Measurements from ENCODE around the gene AUTS2.

Gene AUTS2

DNA sequence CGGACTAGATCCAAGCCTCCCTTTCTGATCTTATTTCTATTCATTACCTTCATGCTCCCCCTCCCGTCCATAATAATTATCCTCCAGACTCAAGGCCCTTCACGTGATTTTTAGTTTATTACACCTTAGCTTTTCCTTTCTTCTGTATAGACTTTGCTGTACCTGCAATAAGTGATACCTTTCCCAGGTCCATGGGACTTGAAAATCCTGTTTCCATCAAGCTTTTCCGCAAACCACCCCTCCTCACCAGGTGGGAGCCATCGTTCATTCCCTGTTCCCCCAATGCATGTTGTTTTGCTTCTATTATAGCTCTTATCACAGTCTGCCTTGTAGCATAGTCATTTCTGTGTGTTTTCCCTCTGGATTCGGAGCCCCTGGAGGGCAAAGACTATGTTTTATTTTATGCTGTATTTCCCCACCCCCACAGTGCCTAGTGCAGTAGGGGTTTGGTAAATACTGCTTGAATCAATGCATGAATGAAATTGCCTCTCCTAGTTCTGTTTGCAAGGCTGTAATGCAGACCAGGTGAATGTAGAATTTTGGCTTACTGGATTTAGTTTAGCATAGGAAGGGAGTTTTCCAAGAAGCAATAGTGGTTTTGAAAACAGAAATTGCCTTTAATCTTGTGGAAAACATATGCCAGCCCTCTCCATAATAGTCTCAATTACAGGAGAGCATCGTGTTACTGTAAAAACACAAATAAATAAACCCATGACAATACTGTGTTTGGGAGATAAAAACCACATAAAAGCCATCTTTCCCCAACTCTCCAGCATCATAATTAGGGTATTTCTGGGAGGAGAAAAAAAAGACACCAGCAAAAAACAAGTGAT, 213.4 kb downstream of the AUTS2 start:
- no peak for ATAC-seq (replicated peaks; ENCODE audit: extremely low read depth, poor library complexity, severe bottlenecking)
- no peaks in the 10 kb centered on the region for H3K4me1 Mint-ChIP-seq

DNA sequence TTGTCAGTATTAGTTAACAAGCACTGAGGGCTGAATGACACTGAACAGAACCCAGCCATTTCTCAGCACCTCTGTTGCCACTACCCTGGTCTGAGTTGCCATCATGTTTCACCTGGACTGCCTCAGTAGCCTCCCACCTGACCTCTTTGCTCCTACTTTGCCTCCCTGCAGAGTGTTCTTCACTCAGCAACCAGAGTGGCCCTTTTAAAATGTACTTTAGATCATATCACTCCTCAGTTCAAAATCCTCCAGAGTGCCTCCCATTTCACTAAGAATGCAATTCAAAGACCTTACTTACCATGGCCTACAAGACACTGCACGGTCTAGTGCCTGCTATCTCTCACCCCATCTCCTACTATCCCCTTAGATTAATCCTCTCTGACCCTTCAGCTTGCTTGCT, 214.5 kb downstream of the AUTS2 start:
- no peaks in the 10 kb centered on the region for H3K36me3 Mint-ChIP-seq (ENCODE audit: insufficient read depth)
- DNase-seq (ENCODE audit: low spot score in 2 of 2) (no peak), ATAC-seq (replicated peaks; ENCODE audit: extremely low read depth, poor library complexity, severe bottlenecking) (no peak)
- no peaks in the 10 kb centered on the region for H3K4me1 Mint-ChIP-seq
- H3K27me3 Mint-ChIP-seq: no peaks in the 10 kb centered on the region
- no peaks in the 10 kb centered on the region for H3K9me3 Mint-ChIP-seq
- H3K27ac Mint-ChIP-seq (ENCODE audit: low read depth): no peak overlapping the region
- no peak overlapping the region for H3K4me3 Mint-ChIP-seq

More for the DNA sequence above, 213.4 kb downstream of the AUTS2 start:
- H3K27me3 Mint-ChIP-seq: no peaks in the 10 kb centered on the region
- DNase-seq (ENCODE audit: low spot score in 2 of 2): no peak
- H3K27ac Mint-ChIP-seq (ENCODE audit: low read depth): no peak overlapping the region
- H3K9me3 Mint-ChIP-seq: no peaks in the 10 kb centered on the region
- H3K4me3 Mint-ChIP-seq: no peak overlapping the region
- no peaks in the 10 kb centered on the region for H3K36me3 Mint-ChIP-seq (ENCODE audit: insufficient read depth)

DNA sequence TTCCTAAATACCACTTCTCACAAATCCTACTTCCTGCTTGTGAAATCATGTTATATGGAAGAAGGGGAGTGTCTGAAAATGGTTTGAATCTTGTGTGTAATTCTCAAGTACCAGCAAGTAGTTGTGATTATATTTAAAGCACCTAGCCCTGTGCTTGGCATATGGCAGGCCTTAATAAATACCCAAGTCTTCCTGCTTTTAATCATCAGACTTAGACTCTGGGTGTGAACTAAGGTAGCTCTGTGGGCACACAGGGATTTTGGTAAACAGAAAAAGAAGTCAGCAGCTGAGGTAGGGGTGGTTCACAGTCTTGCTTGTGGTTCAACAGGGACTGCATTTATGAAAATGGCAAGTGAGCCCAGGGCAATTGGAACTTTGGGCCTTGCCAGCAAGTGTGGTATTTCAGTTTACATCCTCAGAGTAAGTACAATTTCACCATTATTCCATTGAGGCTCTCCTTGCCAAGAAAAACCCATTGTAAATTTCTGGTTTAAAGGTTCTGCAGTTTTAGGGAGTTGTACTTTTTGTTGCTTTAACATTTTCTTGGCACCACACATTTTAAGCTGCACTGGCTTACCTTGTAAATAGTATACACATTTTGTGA, 215.5 kb downstream of the AUTS2 start:
- no peak overlapping the region for H3K4me3 Mint-ChIP-seq
- H3K36me3 Mint-ChIP-seq (ENCODE audit: insufficient read depth): no peaks in the 10 kb centered on the region
- H3K27ac Mint-ChIP-seq (ENCODE audit: low read depth): no peak overlapping the region
- no peak for ATAC-seq (replicated peaks; ENCODE audit: extremely low read depth, poor library complexity, severe bottlenecking)
- H3K9me3 Mint-ChIP-seq: no peaks in the 10 kb centered on the region
- H3K27me3 Mint-ChIP-seq: no peaks in the 10 kb centered on the region
- no peaks in the 10 kb centered on the region for H3K4me1 Mint-ChIP-seq
- no peak for DNase-seq (ENCODE audit: low spot score in 2 of 2)

DNA sequence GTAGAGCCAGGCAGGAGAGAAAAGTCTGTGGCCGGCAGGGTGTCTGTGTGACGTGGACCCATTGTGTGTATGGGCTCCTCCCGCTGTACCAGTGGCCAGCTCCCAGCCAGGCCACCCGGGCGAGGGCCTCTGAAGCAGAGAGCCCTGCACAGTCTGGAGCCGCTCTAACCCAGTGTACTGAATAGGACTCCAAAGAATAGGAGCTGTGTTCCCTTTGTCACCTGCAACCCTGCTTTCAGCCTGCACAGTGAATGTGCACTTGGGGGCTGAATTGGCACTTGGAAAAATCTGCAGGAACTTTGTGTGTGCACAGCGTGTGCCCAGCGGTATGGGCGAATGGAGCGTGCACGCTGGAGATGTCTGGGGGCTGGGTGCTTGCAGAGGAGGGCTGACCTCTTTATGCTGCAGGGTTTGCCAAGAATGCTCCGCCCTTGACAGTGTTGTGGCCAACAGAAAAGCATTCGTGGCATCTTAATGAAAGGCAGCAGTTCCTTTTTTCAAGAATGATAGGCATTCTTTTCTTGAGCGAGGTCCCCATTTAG, 216.2 kb downstream of the AUTS2 start:
- no peak for ATAC-seq (replicated peaks; ENCODE audit: extremely low read depth, poor library complexity, severe bottlenecking)
- Mint-ChIP-seq H3K27me3 (no peaks in the 10 kb centered on the region), H3K36me3 (ENCODE audit: insufficient read depth) (no peaks in the 10 kb centered on the region), H3K4me3 (no peak overlapping the region), H3K27ac (ENCODE audit: low read depth) (no peak overlapping the region), H3K4me1 (no peaks in the 10 kb centered on the region), H3K9me3 (no peaks in the 10 kb centered on the region)
- DNase-seq (ENCODE audit: low spot score in 2 of 2): no peak

DNA sequence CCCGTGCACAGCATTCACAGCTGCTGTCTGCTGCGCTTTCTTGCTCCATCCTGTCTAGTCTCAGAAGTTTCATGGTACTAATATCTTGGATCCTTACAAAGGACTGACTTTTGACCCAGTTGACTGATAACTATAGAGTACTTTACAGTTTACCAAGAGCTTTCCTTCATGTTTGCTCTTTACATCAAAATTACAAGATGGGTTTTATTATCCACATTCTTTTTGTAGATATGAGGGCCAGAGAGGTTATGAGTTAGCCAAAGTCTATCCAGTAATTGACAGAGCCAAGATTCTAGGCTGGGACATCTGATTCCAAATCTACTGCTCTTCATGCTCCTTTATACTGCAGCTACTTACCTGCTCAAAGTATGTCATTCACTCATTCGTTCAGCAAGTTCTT, 218.2 kb downstream of the AUTS2 start:
- Mint-ChIP-seq H3K36me3 (ENCODE audit: insufficient read depth) (no peaks in the 10 kb centered on the region), H3K27me3 (no peaks in the 10 kb centered on the region), H3K4me1 (no peaks in the 10 kb centered on the region), H3K9me3 (no peaks in the 10 kb centered on the region), H3K27ac (ENCODE audit: low read depth) (no peak overlapping the region), H3K4me3 (no peak overlapping the region)
- no peak for ATAC-seq (replicated peaks; ENCODE audit: extremely low read depth, poor library complexity, severe bottlenecking)
- DNase-seq (ENCODE audit: low spot score in 2 of 2): no peak

DNA sequence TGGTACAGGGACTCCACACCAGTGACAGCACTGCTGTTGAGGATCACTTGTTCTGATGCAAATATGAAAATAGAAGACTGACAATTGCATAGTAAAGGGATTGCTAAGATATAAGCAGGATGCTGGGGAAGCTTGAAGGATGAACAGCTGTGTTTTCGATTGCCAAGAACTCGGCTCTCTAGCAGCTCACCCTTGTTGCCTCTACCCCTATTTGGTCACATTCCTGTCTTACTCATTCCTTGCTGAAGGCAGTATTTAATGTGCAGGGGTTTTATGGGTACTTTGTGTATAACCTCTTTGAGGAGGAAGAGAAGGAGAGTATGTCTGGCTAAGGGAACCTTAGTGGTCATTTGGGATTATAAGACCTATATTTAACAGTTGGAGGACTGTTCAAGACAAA, 218.8 kb downstream of the AUTS2 start:
- no peaks in the 10 kb centered on the region for H3K9me3 Mint-ChIP-seq
- DNase-seq (ENCODE audit: low spot score in 2 of 2): no peak
- H3K27me3 Mint-ChIP-seq: no peaks in the 10 kb centered on the region
- H3K4me3 Mint-ChIP-seq: no peak overlapping the region
- H3K4me1 Mint-ChIP-seq: no peaks in the 10 kb centered on the region
- no peaks in the 10 kb centered on the region for H3K36me3 Mint-ChIP-seq (ENCODE audit: insufficient read depth)
- no peak overlapping the region for H3K27ac Mint-ChIP-seq (ENCODE audit: low read depth)
- ATAC-seq (replicated peaks; ENCODE audit: extremely low read depth, poor library complexity, severe bottlenecking): no peak

DNA sequence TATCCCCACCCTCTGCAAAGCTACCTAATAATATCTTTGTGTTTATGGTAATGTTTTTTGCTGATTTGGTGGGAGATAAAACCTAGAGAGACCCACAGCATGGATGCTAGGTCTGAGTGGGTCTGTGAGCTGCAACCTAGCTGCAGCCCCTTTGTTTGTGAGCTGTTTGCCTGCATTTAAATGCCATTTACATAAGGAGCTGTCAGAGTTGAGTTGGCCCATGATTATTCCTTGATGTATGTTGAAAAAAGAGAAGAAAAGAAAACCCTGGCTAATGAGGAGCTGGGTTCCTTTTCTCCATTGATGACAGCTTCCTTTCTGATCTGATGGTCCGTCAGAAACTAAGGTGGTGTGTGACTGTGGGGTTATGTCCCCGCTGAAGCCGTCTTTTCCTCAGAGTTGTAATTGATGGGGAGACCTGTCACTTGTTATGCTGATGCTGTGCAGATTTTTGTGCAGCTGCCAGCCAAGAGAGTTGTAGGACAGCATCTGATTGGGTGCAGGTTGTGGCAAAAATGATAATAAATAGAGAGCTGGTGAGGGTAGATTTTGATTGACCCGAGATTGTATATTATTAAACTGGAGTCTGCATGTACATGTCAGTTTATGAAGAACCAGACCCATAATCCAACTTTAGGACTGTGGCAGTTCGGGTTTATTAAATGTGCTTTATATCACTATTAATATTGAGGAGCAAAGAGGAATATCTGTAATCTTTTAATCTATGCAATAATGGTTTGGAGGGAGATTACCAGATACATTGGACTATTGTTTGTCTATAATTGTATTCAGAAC, 219.8 kb downstream of the AUTS2 start:
- H3K9me3 Mint-ChIP-seq: no peaks in the 10 kb centered on the region
- ATAC-seq (replicated peaks; ENCODE audit: extremely low read depth, poor library complexity, severe bottlenecking) (no peak), DNase-seq (ENCODE audit: low spot score in 2 of 2) (no peak)
- no peaks in the 10 kb centered on the region for H3K27me3 Mint-ChIP-seq
- H3K36me3 Mint-ChIP-seq (ENCODE audit: insufficient read depth): peaks cover 2% of the 10 kb centered on the region
- H3K4me1 Mint-ChIP-seq: no peaks in the 10 kb centered on the region
- H3K27ac Mint-ChIP-seq (ENCODE audit: low read depth): no peak overlapping the region
- no peak overlapping the region for H3K4me3 Mint-ChIP-seq

DNA sequence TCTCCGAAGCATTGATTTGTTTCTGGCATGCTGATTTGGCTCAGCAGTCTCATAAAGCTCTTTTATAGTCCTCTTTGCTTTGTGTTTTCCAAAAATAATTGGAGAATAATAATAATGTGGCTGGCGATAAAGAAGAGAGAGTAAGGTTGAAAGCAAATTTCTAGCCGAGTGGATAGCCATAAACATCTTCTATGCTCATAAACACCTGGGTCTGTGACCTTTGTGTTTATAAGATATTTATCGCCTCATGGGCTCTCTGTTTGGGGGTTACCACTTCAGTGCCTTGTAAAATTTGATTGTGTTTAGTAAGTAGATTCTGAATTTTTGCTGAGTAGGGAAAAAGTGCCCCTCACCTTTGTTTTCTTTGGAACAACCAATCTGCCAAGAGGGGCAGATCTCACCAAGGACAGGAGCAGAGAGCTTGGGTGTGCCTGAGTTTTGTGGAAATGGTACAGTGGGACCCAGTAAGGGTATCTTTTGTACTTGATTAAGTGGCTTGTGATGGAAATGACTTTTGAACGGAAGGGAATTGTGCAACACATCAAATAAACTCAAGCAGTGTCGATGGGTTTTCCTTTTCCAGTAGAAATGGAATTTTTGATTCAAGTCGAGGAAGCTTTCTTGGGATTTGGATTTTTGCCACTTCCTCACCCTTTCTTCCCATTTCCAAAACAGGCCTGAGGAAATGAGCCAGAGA, 220.5 kb downstream of the AUTS2 start:
- Mint-ChIP-seq H3K27ac (ENCODE audit: low read depth) (no peak overlapping the region), H3K4me1 (peaks cover 4% of the 10 kb centered on the region), H3K27me3 (no peaks in the 10 kb centered on the region), H3K9me3 (no peaks in the 10 kb centered on the region), H3K36me3 (ENCODE audit: insufficient read depth) (peaks cover 2% of the 10 kb centered on the region), H3K4me3 (no peak overlapping the region)
- no peak for DNase-seq (ENCODE audit: low spot score in 2 of 2)
- no peak for ATAC-seq (replicated peaks; ENCODE audit: extremely low read depth, poor library complexity, severe bottlenecking)

DNA sequence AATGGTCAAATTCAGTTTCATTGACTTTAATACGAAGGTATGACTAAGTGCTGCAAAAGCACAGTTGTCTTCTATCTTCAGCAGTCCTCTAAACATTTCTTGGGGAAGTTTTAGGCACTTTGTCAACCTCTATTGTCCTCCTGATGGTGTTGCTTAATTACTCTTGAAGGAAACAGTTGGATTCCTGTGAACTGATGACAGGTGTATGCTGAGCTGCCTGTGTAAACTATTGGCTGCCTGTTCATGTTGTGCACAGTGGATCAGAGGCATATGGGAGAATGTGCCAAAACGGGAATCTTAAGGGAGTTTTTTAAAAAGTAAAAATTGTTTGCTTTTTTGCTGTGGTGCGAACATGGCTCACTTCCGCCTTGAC, 221.0 kb downstream of the AUTS2 start:
- no peak for DNase-seq (ENCODE audit: low spot score in 2 of 2)
- H3K9me3 Mint-ChIP-seq: no peaks in the 10 kb centered on the region
- no peak for ATAC-seq (replicated peaks; ENCODE audit: extremely low read depth, poor library complexity, severe bottlenecking)
- no peak overlapping the region for H3K4me3 Mint-ChIP-seq
- H3K36me3 Mint-ChIP-seq (ENCODE audit: insufficient read depth): peaks cover 2% of the 10 kb centered on the region
- peaks cover 5% of the 10 kb centered on the region for H3K4me1 Mint-ChIP-seq
- H3K27ac Mint-ChIP-seq (ENCODE audit: low read depth): no peak overlapping the region
- H3K27me3 Mint-ChIP-seq: no peaks in the 10 kb centered on the region

DNA sequence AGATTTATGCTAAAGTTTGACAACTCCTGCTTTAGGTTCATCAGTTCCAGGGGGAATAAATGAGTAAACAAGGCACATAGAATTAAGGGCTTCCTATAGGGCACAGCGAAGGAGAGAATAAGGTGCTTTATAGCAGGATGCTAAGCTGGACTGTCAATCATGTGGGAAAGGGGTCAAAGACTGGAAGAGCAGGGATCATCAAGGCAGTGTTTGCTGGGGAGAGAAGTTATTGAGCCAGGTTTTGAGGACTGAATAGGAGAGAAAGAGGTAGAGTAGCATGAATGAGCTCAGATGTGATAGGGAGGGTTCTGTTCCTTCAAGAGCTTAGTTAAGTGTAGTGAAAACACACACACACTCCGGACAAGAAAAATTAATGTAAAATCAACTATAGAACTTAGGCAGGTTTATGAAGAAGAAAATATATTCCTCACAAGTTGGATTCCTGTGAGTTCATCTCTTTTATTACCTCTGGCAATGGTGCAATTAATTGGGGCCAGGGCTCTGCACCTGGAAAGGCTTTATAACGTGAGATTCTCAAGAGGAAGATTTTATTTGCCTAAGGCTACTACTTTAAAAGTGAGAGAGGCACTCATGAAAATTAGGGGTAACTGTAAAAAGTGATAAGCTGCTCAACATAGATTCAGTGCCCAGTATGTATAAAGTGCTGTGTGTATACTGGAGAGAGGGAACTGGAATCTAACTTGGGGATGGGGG, 222.4 kb downstream of the AUTS2 start:
- no peak for DNase-seq (ENCODE audit: low spot score in 2 of 2)
- no peak overlapping the region for H3K4me3 Mint-ChIP-seq
- no peak overlapping the region for H3K27ac Mint-ChIP-seq (ENCODE audit: low read depth)
- peaks cover 2% of the 10 kb centered on the region for H3K36me3 Mint-ChIP-seq (ENCODE audit: insufficient read depth)
- peaks cover 10% of the 10 kb centered on the region for H3K4me1 Mint-ChIP-seq
- no peaks in the 10 kb centered on the region for H3K9me3 Mint-ChIP-seq
- ATAC-seq (replicated peaks; ENCODE audit: extremely low read depth, poor library complexity, severe bottlenecking): no peak
- H3K27me3 Mint-ChIP-seq: no peaks in the 10 kb centered on the region

DNA sequence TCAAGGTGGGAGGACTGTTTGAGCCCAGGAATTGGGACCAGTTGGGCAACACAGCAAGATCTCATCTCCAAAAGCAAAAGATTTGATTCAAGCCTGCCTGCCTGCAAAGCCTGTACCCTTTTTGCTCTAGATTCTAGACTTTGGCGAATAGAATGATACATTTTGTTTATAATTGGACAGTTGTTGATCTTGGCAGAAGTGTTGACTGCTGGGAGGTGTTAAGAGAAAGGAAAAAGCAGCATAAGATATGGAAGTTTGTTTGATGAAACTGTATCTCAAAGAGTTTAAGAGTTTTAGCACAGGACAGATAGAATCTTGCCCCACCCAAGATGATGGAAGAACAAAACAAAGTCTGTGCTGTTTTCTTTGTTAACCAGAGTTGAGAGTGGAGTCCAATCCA, 224.1 kb downstream of the AUTS2 start:
- Mint-ChIP-seq H3K27ac (ENCODE audit: low read depth) (no peak overlapping the region), H3K36me3 (ENCODE audit: insufficient read depth) (peaks cover 2% of the 10 kb centered on the region), H3K4me3 (no peak overlapping the region), H3K27me3 (no peaks in the 10 kb centered on the region), H3K4me1 (peaks cover 17% of the 10 kb centered on the region), H3K9me3 (no peaks in the 10 kb centered on the region)
- no peak for DNase-seq (ENCODE audit: low spot score in 2 of 2)
- ATAC-seq (replicated peaks; ENCODE audit: extremely low read depth, poor library complexity, severe bottlenecking): no peak
